PFSK-1 (cell line): ENCODE results near the gene ATL1.

ENCODE experiments used
- FOXP2 ChIP-seq: optimal IDR thresholded peaks from 2 replicates; pipeline ENCODE3; 2011; ENCODE audit warnings: borderline replicate concordance, control low read depth, inconsistent platforms; ENCODE audit not compliant: insufficient read depth; ENCODE audit errors: extremely low read length, extremely low read depth
- POLR2AphosphoS5 ChIP-seq: IDR thresholded peaks from 2 replicates; pipeline ENCODE4 v1.6.1; 2012; ENCODE audit warnings: low read depth, mild to moderate bottlenecking, control low read depth, low read length, moderate library complexity
- REST ChIP-seq, 2 experiments: IDR thresholded peaks; 2 replicates each; pipeline versions ENCODE4 v1.6.1 to v1.8.0; 2011 to 2012; ENCODE audit warnings: low read depth in 2 of 2, low read length in 2 of 2, control low read depth in 1 of 2, inconsistent platforms in 1 of 2, mild to moderate bottlenecking in 1 of 2, moderate library complexity in 1 of 2; ENCODE audit not compliant: insufficient read depth in 1 of 2
- SIN3A ChIP-seq: IDR thresholded peaks from 2 replicates; pipeline ENCODE4 v1.6.1; 2012; ENCODE audit warnings: mild to moderate bottlenecking, low read length, moderate library complexity, borderline replicate concordance; ENCODE audit not compliant: insufficient read depth
- TAF1 ChIP-seq: IDR thresholded peaks from 2 replicates; pipeline ENCODE4 v1.6.1; 2012; ENCODE audit warnings: low read length, control low read depth, borderline replicate concordance; ENCODE audit not compliant: insufficient read depth

Gene ATL1

GRCh38 chr14:50602035-50602434 lies 42.1 kb downstream of the ATL1 start:
- TF ChIP-seq TAF1 (no peak), SIN3A (no peak), POLR2AphosphoS5 (no peak), REST (IDR thresholded peaks at IDR 0.05; ENCODE audit: insufficient read depth in 1 of 2, low read depth in 2 of 2, low read length in 2 of 2) (no peak), FOXP2 (no peak)

- TF ChIP-seq FOXP2 = no peak
- TF ChIP-seq TAF1 = no peak
- no peak for TF ChIP-seq REST (IDR thresholded peaks at IDR 0.05; ENCODE audit: insufficient read depth in 1 of 2, low read depth in 2 of 2, low read length in 2 of 2)
- no peak for TF ChIP-seq POLR2AphosphoS5
- no peak for TF ChIP-seq SIN3A
Measured at GRCh38 chr14:50603565-50603964, 43.6 kb downstream of the ATL1 start.

- no peak for TF ChIP-seq FOXP2
- TF ChIP-seq TAF1 = no peak
- no peak for TF ChIP-seq POLR2AphosphoS5
- TF ChIP-seq SIN3A = no peak
Measured at GRCh38 chr14:50605766-50606165, 45.8 kb downstream of the ATL1 start.

GRCh38 chr14:50606468-50606867 lies 46.5 kb downstream of the ATL1 start:
- no peak for TF ChIP-seq REST (IDR thresholded peaks at IDR 0.05; ENCODE audit: insufficient read depth in 1 of 2, low read depth in 2 of 2, low read length in 2 of 2)
- no peak for TF ChIP-seq TAF1
- no peak for TF ChIP-seq FOXP2
- no peak for TF ChIP-seq POLR2AphosphoS5
- TF ChIP-seq SIN3A = no peak

- TF ChIP-seq FOXP2 (no peak), TAF1 (no peak), REST (IDR thresholded peaks at IDR 0.05; ENCODE audit: insufficient read depth in 1 of 2, low read depth in 2 of 2, low read length in 2 of 2) (no peak), POLR2AphosphoS5 (no peak), SIN3A (no peak)
Measured at GRCh38 chr14:50607181-50607580, 47.2 kb downstream of the ATL1 start.
